Activated CD4-positive, alpha-beta T cell treated with anti-CD3 and anti-CD28 coated beads, Interleukin-2, amount 50 U/mL, for 1 hour (primary cell): ENCODE data around the gene TGFBRAP1.

Experiments
- DNase-seq: peaks from one replicate; pipeline ENCODE4 v3.0.0-alpha.2; 2020

Gene TGFBRAP1

GRCh38 chr2:105236060-105236424 is 93.5 kb downstream of the TGFBRAP1 start:
- DNase-seq, result no peak

DNA sequence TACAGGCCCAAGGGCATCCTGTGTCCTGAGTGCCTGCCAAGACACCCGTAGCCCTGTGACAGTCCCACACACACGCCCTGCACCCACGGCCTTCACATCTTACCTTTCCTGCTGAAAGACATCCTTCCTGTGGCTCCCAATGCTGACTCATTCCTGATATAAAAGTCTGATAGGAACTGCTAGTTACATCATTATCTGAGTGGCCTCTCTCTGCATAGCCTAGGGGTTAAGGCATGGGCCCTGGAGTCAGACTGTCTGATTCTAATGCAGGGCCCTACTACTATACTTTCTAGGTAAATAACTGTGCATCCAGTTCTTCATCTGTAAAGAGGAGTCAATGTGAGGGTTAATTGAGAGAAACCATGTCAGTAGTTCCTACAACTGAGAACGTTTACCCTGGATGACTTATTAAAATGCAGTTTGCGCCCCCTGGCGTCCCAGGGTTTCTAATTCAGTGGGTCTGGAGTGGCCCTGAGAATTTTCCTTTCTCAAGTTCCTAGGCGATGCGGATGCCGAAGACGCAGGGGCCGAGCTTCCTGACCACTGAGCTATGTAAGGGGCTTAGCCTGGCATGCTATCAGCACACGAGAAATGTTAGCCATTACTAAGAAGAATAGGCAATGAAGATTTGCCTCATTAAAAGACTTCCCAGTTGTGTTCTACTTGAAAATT is 94.0 kb downstream of the TGFBRAP1 start:
- DNase-seq, result peak; percentile 55

DNA sequence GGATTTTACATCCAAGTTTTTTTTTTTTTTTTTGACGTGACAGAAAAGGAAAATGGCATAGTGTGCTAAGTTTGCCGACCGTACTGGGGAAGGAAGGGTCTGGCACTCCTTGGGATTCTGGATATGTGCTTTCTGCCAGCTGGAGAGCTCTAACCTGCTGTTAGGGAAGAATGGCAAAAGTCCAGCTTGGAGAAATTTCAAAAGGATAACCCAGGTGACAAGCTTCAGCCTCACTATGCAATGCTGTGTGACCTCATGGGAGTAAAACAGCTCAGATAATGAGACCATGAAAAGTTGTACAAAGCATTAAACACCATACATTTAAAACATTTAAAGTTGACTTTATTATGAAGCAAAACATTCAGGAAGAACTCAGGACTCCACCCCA is 98.3 kb downstream of the TGFBRAP1 start:
- no peak for DNase-seq

GRCh38 chr2:105224444-105224843 is 105.1 kb downstream of the TGFBRAP1 start:
- no peak for DNase-seq

GRCh38 chr2:105220604-105221003 is 108.9 kb downstream of the TGFBRAP1 start:
- no peak for DNase-seq

DNA sequence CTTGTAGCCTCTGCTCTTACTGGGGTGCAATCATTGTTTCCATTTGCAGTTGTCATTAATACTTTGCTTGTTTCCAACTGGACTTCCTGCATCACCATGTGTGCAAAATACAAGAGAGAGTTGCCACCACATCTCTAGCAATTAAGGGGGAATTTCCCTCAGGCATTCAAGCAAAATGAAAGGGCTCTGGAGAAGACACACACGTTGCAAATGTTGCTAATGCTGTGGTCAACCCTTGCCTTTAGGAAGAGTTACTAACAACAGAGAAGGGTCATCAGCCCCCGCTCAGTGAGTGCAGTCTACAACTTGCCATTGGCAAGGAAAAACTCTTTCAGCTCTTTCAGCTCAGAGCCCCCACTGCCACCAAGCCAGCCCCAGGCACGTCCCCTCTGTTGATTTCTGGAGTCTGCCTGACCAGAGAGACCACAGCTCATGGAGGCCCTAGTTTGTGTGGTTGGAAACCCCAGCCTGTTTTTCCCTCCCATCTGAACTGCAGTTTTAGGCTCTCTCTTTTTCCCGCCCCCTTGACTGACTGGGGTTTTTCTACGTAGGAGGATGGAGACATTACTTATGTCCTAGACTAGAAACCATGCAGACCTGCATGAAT is 113.8 kb downstream of the TGFBRAP1 start:
- no peak for DNase-seq
